Natural killer cell (primary cell): Measurements from ENCODE around the gene SMIM32. TPM values are rescaled to one million over a fixed set of nuclear protein-coding genes. Genes with fewer than 3 reads are reported as not detected.

ENCODE experiments used
- ATAC-seq, 3 donors: fragments of 150-1000 bp in 2 of 3; fragments of 200-7000 bp in 1 of 3; cut with Tn5 transposase; 1 replicate in 1 of 3; 2 replicates in 2 of 3; pipeline ENCODE4 v1.10.0; 2021; ENCODE audit warnings: mild to moderate bottlenecking in 2 of 3, moderate library complexity in 2 of 3
- DNase-seq, 2 donors: peaks; one replicate each; pipeline versions ENCODE4 v3.0.0 to v3.0.0-alpha.2; 2013 to 2021; ENCODE audit warnings: mixed read lengths in 1 of 2
- H3K27ac ChIP-seq: one replicate; pipeline ENCODE4 v1.5.1; 2013; ENCODE audit warnings: mild to moderate bottlenecking, low read length
- H3K27me3 ChIP-seq: one replicate; pipeline ENCODE4 v1.6.1; 2013; ENCODE audit warnings: low read length; ENCODE audit not compliant: control insufficient read depth, insufficient read depth
- H3K36me3 ChIP-seq: one replicate; pipeline ENCODE4 v1.6.1; 2013; ENCODE audit warnings: low read length; ENCODE audit not compliant: control insufficient read depth, insufficient read depth
- H3K4me1 ChIP-seq: one replicate; pipeline ENCODE4 v1.6.1; 2013; ENCODE audit warnings: low read length; ENCODE audit not compliant: control insufficient read depth, insufficient read depth
- H3K4me3 ChIP-seq: one replicate; pipeline ENCODE4 v1.5.1; 2013; ENCODE audit warnings: low read length
- H3K9me3 ChIP-seq: one replicate; pipeline ENCODE4 v1.6.1; 2013; ENCODE audit warnings: low read length; ENCODE audit not compliant: control insufficient read depth, insufficient read depth
- H3K27ac Mint-ChIP-seq, 2 donors: one replicate each; pipeline ENCODE4 v1.8.0; 2022; ENCODE audit warnings: mild to moderate bottlenecking in 2 of 2, mixed read lengths in 2 of 2, moderate library complexity in 1 of 2
- H3K27me3 Mint-ChIP-seq, 2 donors: one replicate each; pipeline ENCODE4 v1.8.0; 2022; ENCODE audit warnings: low read depth in 2 of 2, mixed read lengths in 2 of 2
- H3K36me3 Mint-ChIP-seq: one replicate; pipeline ENCODE4 v1.8.0; 2022; ENCODE audit warnings: mixed read lengths
- H3K4me1 Mint-ChIP-seq, 2 donors: one replicate each; pipeline ENCODE4 v1.8.0; 2022; ENCODE audit warnings: mixed read lengths in 2 of 2
- H3K4me3 Mint-ChIP-seq: one replicate; pipeline ENCODE4 v1.8.0; 2022; ENCODE audit warnings: mild to moderate bottlenecking, moderate library complexity, mixed read lengths
- H3K9me3 Mint-ChIP-seq, 2 donors: one replicate each; pipeline ENCODE4 v1.8.0; 2022; ENCODE audit warnings: mixed read lengths in 2 of 2
- CTCF ChIP-seq: fragments of 200-600 bp; IDR thresholded peaks from one replicate; pipeline ENCODE4 v1.8.0; 2022; ENCODE audit warnings: antibody characterized with exemption
- WGBS: methylation state at CpG from one replicate; pipeline ENCODE4 v1.1.7; 2013; ENCODE audit warnings: missing lambda C conversion rate; ENCODE audit not compliant: insufficient coverage; 5-methylcytosine and 5-hydroxymethylcytosine counted together
- intact Hi-C: fragments of 100-400 bp; cut with micrococcal nuclease; formaldehyde crosslinking; loops from one replicate; pipeline ENCODE4 v1.14.2; 2022
- total RNA-seq, 4 donors: library from RNA; stranded (reverse); fragments of 120-200 nt in 1 of 4; gene quantifications; one replicate each; pipeline versions ENCODE4 v1.2.3 to v1.2.4, GENCODE V29; 2013 to 2022

SMIM32 gene
- total RNA-seq, 3 donors from 2014 or later (not counting 1 experiment from before 2014, with no cell fraction given), result not detected

GRCh38 chr5:136191304-136192014 lies 1.5 kb downstream of the SMIM32 start:
- peaks cover 11% of the 10 kb centered on the region for H3K27me3 ChIP-seq
- TF ChIP-seq CTCF, result no peak
- Mint-ChIP-seq H3K27me3 (peaks cover 23 to 30% of the 10 kb centered on the region in 2 donors), H3K36me3 (peaks cover 13% of the 10 kb centered on the region), H3K9me3 (no peaks in the 10 kb centered on the region), H3K4me1 (peaks cover 0 to 8% of the 10 kb centered on the region in 2 donors), H3K4me3 (no peak overlapping the region), H3K27ac (no peak overlapping the region)
- H3K27ac ChIP-seq, result no peak overlapping the region
- ATAC-seq (no peak), DNase-seq (no peak)
- peaks cover 8% of the 10 kb centered on the region for H3K4me1 ChIP-seq
- H3K4me3 ChIP-seq, result no peak overlapping the region
- H3K36me3 ChIP-seq, result peaks cover 9% of the 10 kb centered on the region
- 31% methylated on average over 43 of the region's 44 CpGs for WGBS
- intact Hi-C loops, result no loop called here
- no peaks in the 10 kb centered on the region for H3K9me3 ChIP-seq

- H3K27ac ChIP-seq, result no peak overlapping the region
- Mint-ChIP-seq H3K4me1 (peaks cover 0 to 8% of the 10 kb centered on the region in 2 donors), H3K9me3 (no peaks in the 10 kb centered on the region), H3K27me3 (peaks cover 23 to 26% of the 10 kb centered on the region in 2 donors), H3K4me3 (no peak overlapping the region), H3K27ac (no peak overlapping the region), H3K36me3 (peaks cover 14% of the 10 kb centered on the region)
- H3K27me3 ChIP-seq, result peaks cover 11% of the 10 kb centered on the region
- WGBS, result 8% methylated on average over 1 of the region's 1 CpG
- no peaks in the 10 kb centered on the region for H3K9me3 ChIP-seq
- no peak for DNase-seq
- TF ChIP-seq CTCF, result no peak
- no peak for ATAC-seq
- H3K36me3 ChIP-seq, result peaks cover 9% of the 10 kb centered on the region
- H3K4me3 ChIP-seq, result no peak overlapping the region
- peaks cover 8% of the 10 kb centered on the region for H3K4me1 ChIP-seq
- intact Hi-C loops, result no loop called here
These were observed 2.1 kb downstream of the SMIM32 start for GRCh38 chr5:136190904-136191303.

- WGBS, result 82% methylated on average over 5 of the region's 5 CpGs
- no peak for DNase-seq
- peaks cover 22 to 23% of the 10 kb centered on the region in 2 donors for H3K27me3 Mint-ChIP-seq
- peaks cover 14% of the 10 kb centered on the region for H3K36me3 Mint-ChIP-seq
- no peak for TF ChIP-seq CTCF
- peaks cover 0 to 8% of the 10 kb centered on the region in 2 donors for H3K4me1 Mint-ChIP-seq
- Histone ChIP-seq H3K4me3 (no peak overlapping the region), H3K36me3 (peaks cover 9% of the 10 kb centered on the region), H3K9me3 (no peaks in the 10 kb centered on the region), H3K4me1 (peaks cover 8% of the 10 kb centered on the region), H3K27me3 (peaks cover 11% of the 10 kb centered on the region), H3K27ac (no peak overlapping the region)
- no peak overlapping the region for H3K27ac Mint-ChIP-seq
- no peak overlapping the region for H3K4me3 Mint-ChIP-seq
- intact Hi-C loops, result no loop called here
- H3K9me3 Mint-ChIP-seq, result no peaks in the 10 kb centered on the region
- ATAC-seq, result no peak
These were observed 2.8 kb downstream of the SMIM32 start for GRCh38 chr5:136190091-136190720.
